ENCODE measurements around the gene UBXN6.

Gene UBXN6

GRCh38 chr19:4499855-4500254 lies 42.3 kb upstream of the UBXN6 start:
- no peak for TF ChIP-seq CTCF (IDR thresholded peaks at IDR 0.05; ENCODE audit: low read depth, low read length, missing control alignments)

GRCh38 chr19:4499318-4499717 lies 41.7 kb upstream of the UBXN6 start:
- TF ChIP-seq CTCF (IDR thresholded peaks at IDR 0.05; ENCODE audit: low read depth, low read length, missing control alignments): no peak
- no peak overlapping the region for H3K4me3 ChIP-seq (replicated peaks; ENCODE audit: low read depth, low read length)
- DNase-seq (ENCODE audit: extremely low read depth, low read depth): no peak

More at GRCh38 chr19:4499855-4500254, 42.3 kb upstream of the UBXN6 start:
- no peak overlapping the region for H3K4me3 ChIP-seq (replicated peaks; ENCODE audit: low read depth, low read length)
- DNase-seq (ENCODE audit: extremely low read depth, low read depth): no peak

GRCh38 chr19:4498694-4499093 lies 41.1 kb upstream of the UBXN6 start:
- no peak for DNase-seq (ENCODE audit: extremely low read depth, low read depth)
- no peak overlapping the region for H3K4me3 ChIP-seq (replicated peaks; ENCODE audit: low read depth, low read length)
- no peak for TF ChIP-seq CTCF (IDR thresholded peaks at IDR 0.05; ENCODE audit: low read depth, low read length, missing control alignments)

GRCh38 chr19:4497770-4498389 lies 40.3 kb upstream of the UBXN6 start:
- no peak overlapping the region for H3K4me3 ChIP-seq (replicated peaks; ENCODE audit: low read depth, low read length)
- TF ChIP-seq CTCF (IDR thresholded peaks at IDR 0.05; ENCODE audit: low read depth, low read length, missing control alignments): no peak
- no peak for DNase-seq (ENCODE audit: extremely low read depth, low read depth)

GRCh38 chr19:4496304-4496703 lies 38.7 kb upstream of the UBXN6 start:
- DNase-seq (ENCODE audit: extremely low read depth, low read depth): no peak

GRCh38 chr19:4495471-4495870 lies 37.9 kb upstream of the UBXN6 start:
- TF ChIP-seq CTCF (IDR thresholded peaks at IDR 0.05; ENCODE audit: low read depth, low read length, missing control alignments): no peak
- H3K4me3 ChIP-seq (replicated peaks; ENCODE audit: low read depth, low read length): no peak overlapping the region
- DNase-seq (ENCODE audit: extremely low read depth, low read depth): no peak

More at GRCh38 chr19:4496304-4496703, 38.7 kb upstream of the UBXN6 start:
- no peak for TF ChIP-seq CTCF (IDR thresholded peaks at IDR 0.05; ENCODE audit: low read depth, low read length, missing control alignments)
- no peak overlapping the region for H3K4me3 ChIP-seq (replicated peaks; ENCODE audit: low read depth, low read length)

GRCh38 chr19:4494691-4495064 lies 37.1 kb upstream of the UBXN6 start:
- no peak for DNase-seq (ENCODE audit: extremely low read depth, low read depth)
- no peak overlapping the region for H3K4me3 ChIP-seq (replicated peaks; ENCODE audit: low read depth, low read length)
- TF ChIP-seq CTCF (IDR thresholded peaks at IDR 0.05; ENCODE audit: low read depth, low read length, missing control alignments): no peak

Measured in HFF-Myc (cell line).